Left ventricle myocardium inferior (tissue), 1 donor: ENCODE data around the gene PTH. TPM values are rescaled to one million over a fixed set of nuclear protein-coding genes. Genes with fewer than 3 reads are reported as not detected.
A peak's percentile ranks its signal among the peaks of the same experiment; 100 is the strongest.

Source experiments
- DNase-seq: peaks from one replicate; pipeline ENCODE4 v3.0.0-alpha.2; 2020
- H3K27ac ChIP-seq: fragments of 200-600 bp; replicated peaks from 2 replicates; pipeline ENCODE4 v1.8.0; 2021
- H3K27me3 ChIP-seq: fragments of 200-600 bp; 2 replicates; pipeline ENCODE4 v1.8.0; 2021; ENCODE audit warnings: low read depth
- H3K36me3 ChIP-seq: fragments of 200-600 bp; 2 replicates; pipeline ENCODE4 v1.8.0; 2021
- H3K4me1 ChIP-seq: fragments of 200-600 bp; 2 replicates; pipeline ENCODE4 v1.8.0; 2021
- H3K4me3 ChIP-seq: fragments of 200-600 bp; 2 replicates; pipeline ENCODE4 v1.8.0; 2021; ENCODE audit warnings: mild to moderate bottlenecking, moderate library complexity
- H3K9me3 ChIP-seq: fragments of 200-600 bp; replicated peaks from 2 replicates; pipeline ENCODE4 v1.8.0; 2021
- CTCF ChIP-seq: fragments of 200-600 bp; IDR thresholded peaks from 2 replicates; pipeline ENCODE4 v1.8.0; 2021; ENCODE audit warnings: antibody characterized with exemption, mild to moderate bottlenecking, borderline replicate concordance
- intact Hi-C: fragments of 100-400 bp; cut with micrococcal nuclease; formaldehyde crosslinking; loops from one replicate; pipeline ENCODE4 v1.11.0; 2022
- total RNA-seq: library from RNA; stranded (reverse); fragmentation: NEBNext Ultra II Directional; extraction: Animal tissue kit (Norgen Biotek cat#: 25700); gene quantifications from one replicate; pipeline ENCODE4 v1.2.1, GENCODE V29; 2021
- donor health status: DM: no; HTN: yes; CAD: no; lungs with severe emphysema.

PTH gene
- total RNA-seq, 1 donor from 2014 or later: not detected

- peaks cover 45% of the 10 kb centered on the region for H3K27me3 ChIP-seq
- H3K36me3 ChIP-seq: no peaks in the 10 kb centered on the region
- intact Hi-C loops: no loop called here
- DNase-seq: no peak
- no peak overlapping the region for H3K27ac ChIP-seq
- no peaks in the 10 kb centered on the region for H3K4me1 ChIP-seq
- no peak overlapping the region for H3K4me3 ChIP-seq
- no peaks in the 10 kb centered on the region for H3K9me3 ChIP-seq
- TF ChIP-seq CTCF: no peak
Measured at GRCh38 chr11:13502492-13502891, 6.7 kb upstream of the PTH start.

GRCh38 chr11:13494051-13494450 is 1.7 kb downstream of the PTH start:
- TF ChIP-seq CTCF: no peak
- no peak overlapping the region for H3K4me3 ChIP-seq
- DNase-seq: no peak
- H3K4me1 ChIP-seq: no peaks in the 10 kb centered on the region
- intact Hi-C loops: no loop called here
- no peaks in the 10 kb centered on the region for H3K36me3 ChIP-seq
- no peak overlapping the region for H3K27ac ChIP-seq
- H3K9me3 ChIP-seq: no peaks in the 10 kb centered on the region
- peaks cover 4% of the 10 kb centered on the region for H3K27me3 ChIP-seq

GRCh38 chr11:13487661-13488030 is 8.2 kb downstream of the PTH start:
- TF ChIP-seq CTCF: no peak
- DNase-seq: no peak
- Histone ChIP-seq H3K4me1 (no peaks in the 10 kb centered on the region), H3K27ac (no peak overlapping the region), H3K27me3 (peaks cover 15% of the 10 kb centered on the region), H3K36me3 (no peaks in the 10 kb centered on the region), H3K9me3 (peaks cover 4% of the 10 kb centered on the region), H3K4me3 (peak overlapping the region; percentile 52)
- intact Hi-C loops: no loop called here

- Histone ChIP-seq H3K4me1 (no peaks in the 10 kb centered on the region), H3K27me3 (peaks cover 15% of the 10 kb centered on the region), H3K4me3 (peak overlapping the region; percentile 52), H3K9me3 (peaks cover 4% of the 10 kb centered on the region), H3K27ac (no peak overlapping the region), H3K36me3 (no peaks in the 10 kb centered on the region)
- TF ChIP-seq CTCF: peak; percentile 58
- intact Hi-C loops: no loop called here
- DNase-seq: peak; percentile 63
Measured at GRCh38 chr11:13486926-13487660, 8.7 kb downstream of the PTH start.

- H3K27me3 ChIP-seq: peaks cover 18% of the 10 kb centered on the region
- intact Hi-C loops: no loop called here
- DNase-seq: no peak
- H3K4me3 ChIP-seq: no peak overlapping the region
- TF ChIP-seq CTCF: no peak
- H3K36me3 ChIP-seq: no peaks in the 10 kb centered on the region
- no peak overlapping the region for H3K27ac ChIP-seq
- no peaks in the 10 kb centered on the region for H3K4me1 ChIP-seq
- H3K9me3 ChIP-seq: peaks cover 4% of the 10 kb centered on the region
Measured at GRCh38 chr11:13480198-13480597, 15.6 kb downstream of the PTH start.
